OCI-M1 (cell line): ENCODE measurements around the gene ST6GALNAC3.
A peak's percentile ranks its signal among the peaks of the same experiment; 100 is the strongest.

ENCODE experiments used
- DNase-seq: peaks from one replicate; lab custom pipeline; 2025; lab: John Stamatoyannopoulos, UW

The ST6GALNAC3 gene

GRCh38 chr1:76507376-76507775 is 432.8 kb downstream of the ST6GALNAC3 start:
- no peak for DNase-seq

GRCh38 chr1:76508871-76509270 is 434.3 kb downstream of the ST6GALNAC3 start:
- no peak for DNase-seq

DNA sequence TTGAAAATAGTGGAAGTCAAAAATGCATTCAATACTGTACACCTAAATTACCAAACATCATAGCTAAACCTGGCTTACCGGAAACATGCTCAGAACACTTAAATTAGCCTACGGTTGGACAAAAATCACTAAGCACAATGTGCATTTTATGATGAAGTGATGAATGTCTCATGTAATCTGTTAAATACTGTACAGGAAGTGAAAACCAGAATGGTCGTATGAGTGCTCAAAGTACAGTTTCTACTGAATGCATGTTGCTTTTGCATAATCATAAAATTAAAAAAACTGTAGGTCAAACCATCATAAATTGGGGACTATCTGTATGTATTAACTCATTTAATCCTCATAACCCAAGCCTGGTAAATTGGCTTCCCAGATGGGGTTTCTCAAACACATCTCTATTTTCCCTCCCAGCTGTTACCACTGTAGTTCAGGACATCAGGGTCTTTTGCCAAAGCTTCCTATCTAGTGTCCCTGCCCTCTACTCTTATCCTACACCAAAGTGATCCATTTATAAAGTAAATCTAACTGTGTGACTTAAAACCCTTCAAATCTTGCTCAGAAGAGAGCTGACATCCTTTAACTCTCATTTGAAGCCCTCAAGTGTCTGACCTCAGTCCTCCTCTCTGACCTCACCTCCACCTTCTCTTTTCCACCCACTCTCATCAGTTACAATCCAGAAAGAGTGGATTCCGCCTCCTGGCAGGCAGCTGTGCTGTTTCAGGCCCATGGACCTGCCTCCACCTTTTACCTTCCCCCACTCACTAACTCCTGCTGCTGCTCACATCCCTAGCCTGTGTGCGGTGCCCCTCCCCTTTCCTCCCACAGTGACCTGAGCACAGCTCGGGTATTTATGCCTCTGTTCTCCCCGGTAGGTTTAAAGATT is 436.4 kb downstream of the ST6GALNAC3 start:
- no peak for DNase-seq

- DNase-seq: no peak
Observed at GRCh38 chr1:76511558-76512179, 437.1 kb downstream of the ST6GALNAC3 start.

DNA sequence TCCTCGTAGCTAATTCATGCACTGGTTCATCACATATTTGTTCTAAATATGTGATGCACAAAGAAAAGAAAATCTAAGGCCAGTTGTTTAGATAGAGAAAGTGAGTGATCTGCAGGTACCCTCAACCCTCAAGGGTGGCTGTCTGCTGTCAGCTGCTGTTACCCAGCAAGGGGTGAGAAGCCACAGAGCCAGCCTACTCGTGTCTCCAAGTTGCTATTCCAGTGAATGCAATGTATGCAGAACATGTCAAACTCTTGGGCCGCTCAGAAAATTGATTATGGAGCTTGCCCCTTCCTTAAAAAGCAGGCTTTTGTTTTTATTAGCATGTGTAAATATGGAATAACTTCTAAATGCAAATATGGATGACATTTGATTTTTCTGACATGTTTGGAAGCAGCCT is 456.4 kb downstream of the ST6GALNAC3 start:
- no peak for DNase-seq

- DNase-seq: no peak
Observed at GRCh38 chr1:76541618-76542017, 467.1 kb downstream of the ST6GALNAC3 start.

GRCh38 chr1:76542359-76542758 is 467.8 kb downstream of the ST6GALNAC3 start:
- DNase-seq: no peak

DNA sequence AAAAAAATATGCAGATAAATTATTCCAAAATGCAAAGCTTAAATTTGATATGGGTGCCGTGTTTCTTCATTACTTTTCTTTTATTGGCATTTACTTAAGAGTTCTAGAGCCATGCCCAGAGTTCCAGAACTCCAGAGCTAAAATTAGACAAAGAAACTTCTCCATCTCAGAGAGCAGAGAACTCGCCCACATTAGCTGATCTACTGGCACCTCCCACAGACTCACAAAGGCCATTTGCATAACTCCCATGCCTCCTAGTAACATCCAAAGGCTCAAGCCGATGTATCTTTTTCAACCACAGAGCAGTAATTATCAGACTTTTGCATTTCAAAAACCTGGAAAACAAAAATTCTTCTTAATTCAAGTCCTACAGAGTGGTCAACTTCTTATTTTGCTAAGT is 468.9 kb downstream of the ST6GALNAC3 start:
- no peak for DNase-seq

- DNase-seq: no peak
Observed at GRCh38 chr1:76546354-76546933, 471.9 kb downstream of the ST6GALNAC3 start.

GRCh38 chr1:76547916-76548315 is 473.4 kb downstream of the ST6GALNAC3 start:
- peak; percentile 29 for DNase-seq

- DNase-seq: no peak
Observed at GRCh38 chr1:76548513-76549100, 474.1 kb downstream of the ST6GALNAC3 start.

DNA sequence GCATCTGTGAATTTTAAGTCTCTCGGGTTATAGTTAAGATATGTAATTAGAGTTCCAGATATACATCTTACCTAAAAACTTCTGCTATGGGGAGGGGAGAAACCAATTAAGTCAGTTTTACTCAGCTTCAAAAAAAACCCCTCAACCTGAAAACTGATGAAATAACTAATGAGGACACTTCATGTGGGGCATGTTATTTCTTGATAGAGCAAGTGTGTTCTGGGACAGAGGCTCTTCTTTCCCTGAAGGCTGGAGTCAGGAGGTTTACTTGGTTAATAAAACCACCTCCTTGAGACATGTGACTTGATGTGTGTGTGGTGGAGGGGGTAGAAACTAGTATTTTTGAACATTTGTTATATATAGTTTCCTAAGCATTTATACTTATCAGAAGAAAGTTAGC is 479.7 kb downstream of the ST6GALNAC3 start:
- no peak for DNase-seq

- no peak for DNase-seq
Observed at GRCh38 chr1:76562292-76562691, 487.7 kb downstream of the ST6GALNAC3 start.

DNA sequence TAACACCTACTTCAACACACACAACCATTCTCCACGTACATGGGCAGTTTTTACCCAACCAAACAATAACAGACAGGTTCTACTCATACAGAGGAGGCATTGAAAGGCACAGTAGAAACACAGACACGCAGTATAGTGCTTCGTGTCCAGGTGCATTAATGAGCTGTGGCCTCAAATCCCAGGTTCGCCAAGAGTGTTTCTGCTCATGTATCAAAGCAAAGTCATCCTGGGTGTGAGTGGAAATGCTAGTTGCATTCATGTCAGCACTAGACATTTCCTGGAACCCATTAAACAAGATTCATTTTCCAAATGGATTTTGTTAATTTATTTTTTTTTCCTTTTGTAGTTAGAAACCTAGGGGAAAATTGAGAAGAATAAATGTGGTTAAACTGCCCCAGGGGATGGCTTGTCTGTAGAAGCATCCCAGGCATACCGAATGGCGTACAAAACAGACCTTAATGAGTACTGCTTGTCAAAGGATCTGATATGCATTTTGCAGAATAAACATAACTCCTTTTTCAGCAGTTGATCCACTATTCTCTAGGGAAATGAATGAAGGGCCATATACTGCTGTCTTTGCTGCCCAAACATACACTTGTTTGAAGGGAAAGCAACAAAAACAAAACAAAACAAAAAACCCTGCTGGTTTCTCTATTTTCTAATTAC is 494.2 kb downstream of the ST6GALNAC3 start:
- DNase-seq: no peak

DNA sequence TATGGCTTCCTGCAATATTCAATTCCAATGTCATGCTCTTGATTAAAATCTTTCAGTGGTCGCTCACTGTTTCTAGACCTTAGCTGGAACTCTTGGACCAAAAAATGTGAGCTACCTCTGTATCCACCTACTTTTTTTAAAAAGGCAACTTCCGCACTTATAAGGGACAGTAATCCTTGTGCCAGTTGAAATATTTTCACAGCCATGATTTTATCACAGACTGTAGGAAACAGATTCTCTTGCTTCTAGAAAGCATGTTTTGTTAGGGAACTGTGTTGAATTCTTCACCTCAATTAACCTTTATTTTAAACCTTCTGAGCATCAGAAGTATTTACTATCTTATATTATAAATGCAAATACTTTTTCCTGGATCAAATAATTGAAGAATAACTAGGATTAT is 496.7 kb downstream of the ST6GALNAC3 start:
- no peak for DNase-seq

DNA sequence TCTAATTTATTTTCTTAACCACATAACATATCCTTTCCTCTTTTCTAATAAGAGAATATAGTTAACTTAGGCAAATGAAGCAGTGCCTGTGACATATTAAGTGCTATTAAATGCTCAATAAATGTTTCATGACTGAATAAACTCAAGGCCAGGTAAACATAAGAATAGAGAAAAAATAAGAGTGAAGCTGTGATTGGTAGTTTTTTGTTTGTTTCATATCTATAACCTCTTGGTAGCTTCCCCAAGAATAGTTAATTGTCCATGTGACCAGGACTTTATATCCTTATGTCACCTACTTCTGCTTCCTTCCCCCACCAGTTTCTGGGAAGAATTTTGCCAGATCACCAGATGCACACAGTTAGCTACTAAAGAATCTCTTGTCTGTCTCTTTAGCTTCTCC is 497.7 kb downstream of the ST6GALNAC3 start:
- peak; percentile 13 for DNase-seq

DNA sequence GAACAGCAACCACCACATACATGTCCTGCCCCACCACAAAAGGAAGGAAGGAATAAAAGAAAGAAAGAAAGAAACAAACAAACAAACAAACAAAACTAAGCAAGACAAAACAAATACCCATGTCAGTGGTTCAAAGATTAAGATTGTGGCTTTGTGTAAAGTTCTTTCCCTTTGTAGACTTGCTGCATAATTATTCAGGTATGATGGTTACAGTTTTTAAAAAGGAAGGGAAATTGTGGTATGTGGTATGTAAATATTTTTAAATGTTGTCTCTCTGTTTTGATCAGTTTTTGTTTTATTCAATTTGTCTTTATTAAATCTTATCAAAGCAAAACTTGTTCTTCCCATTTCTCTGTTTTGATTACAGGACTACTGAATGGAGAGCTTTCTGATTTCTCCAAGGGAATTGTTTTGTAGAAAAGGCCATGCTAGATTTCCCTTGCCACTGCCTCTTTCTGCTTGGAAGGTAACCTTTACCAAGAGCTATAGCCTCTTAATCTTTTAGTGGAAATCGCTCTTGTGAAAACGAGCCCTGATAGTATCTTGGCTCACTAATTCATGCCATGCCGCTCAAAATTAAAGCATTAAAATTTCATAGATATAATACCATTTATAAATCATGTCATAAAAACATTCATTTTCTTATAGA is 502.5 kb downstream of the ST6GALNAC3 start:
- DNase-seq: no peak

DNA sequence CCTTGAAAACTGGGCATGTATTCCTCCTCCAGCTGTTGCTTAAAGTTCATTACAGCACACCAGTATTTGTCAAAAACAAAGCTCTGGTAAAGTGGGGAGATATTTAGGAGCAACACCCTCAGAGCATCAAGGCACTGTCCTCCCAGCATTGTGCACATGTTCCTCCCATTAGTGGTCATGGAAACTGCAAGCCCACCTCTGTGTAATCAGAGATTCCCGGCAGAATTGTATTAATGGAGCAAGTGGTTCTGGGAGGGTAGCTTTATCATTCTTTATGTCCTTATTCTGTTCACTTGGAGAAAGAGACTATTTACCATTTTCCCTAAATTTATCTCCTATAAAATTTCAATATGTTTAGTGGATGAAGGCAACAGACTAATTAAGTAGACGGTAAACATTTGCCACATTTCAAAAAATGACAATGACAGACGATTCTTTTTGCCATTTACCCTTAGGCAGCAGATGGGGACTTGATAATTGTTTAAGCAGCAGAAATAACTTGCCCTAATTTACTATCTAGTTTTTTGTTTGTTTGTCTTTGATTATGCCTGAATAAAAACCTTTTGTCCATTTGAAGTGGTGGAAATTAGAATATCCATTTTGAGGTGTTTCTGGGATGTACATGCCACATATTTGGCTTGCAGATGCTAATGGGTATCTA is 503.1 kb downstream of the ST6GALNAC3 start:
- DNase-seq: no peak

DNA sequence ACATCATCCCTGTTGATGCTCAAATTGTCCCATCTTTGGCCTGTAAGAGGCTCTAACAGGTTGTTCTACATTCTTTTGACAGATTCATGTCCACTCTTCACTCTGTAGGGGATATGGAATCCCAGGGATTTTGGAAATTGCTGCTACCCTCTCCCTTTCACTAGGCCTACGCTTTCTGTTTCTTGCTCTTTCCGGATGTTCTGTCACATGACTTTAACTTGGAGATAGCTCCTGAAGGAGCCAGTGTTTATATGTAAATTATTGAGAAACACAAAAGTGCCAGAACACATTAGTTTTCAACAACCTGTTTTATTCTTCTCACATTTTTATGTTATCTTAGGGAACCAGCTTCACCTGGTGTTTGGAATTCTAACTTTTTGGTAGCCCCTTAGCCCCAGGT is 505.7 kb downstream of the ST6GALNAC3 start:
- DNase-seq: no peak

- no peak for DNase-seq
Observed at GRCh38 chr1:76581712-76582111, 507.2 kb downstream of the ST6GALNAC3 start.

DNA sequence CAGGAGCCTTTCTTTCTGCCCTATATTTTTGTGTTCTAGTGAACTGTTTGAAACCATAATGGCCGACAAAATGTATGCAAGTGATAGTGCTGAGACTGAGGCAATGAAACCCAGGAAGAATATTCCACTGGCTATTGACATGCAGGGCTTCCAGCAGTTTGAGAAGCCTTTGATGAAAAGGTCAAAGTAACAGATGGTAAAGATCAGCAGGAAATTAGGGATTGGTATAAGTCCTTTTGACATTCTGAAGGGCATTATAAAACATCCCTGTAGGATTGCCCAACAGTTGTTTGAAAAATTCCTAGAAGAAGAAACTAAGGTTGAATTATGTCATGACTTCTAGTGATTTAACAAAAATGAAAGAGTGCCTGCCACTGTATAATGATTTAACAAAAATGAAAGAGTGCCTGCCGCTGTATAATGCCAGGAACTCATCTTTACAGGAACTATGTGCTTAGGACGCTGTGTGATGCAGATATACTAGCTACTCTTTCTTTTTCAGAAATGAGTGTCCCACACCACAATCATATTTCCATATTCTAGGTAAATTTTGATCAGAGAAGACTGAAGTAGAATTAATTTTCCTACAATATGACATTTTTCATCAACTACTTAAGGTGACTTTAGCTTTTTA is 508.8 kb downstream of the ST6GALNAC3 start:
- DNase-seq: peak; percentile 35
